Measurements from ENCODE around the gene INTS1.
"Not testable (repeated sequence)": the region's sequence is repeated elsewhere in the genome, so short reads cannot be mapped to it uniquely, and the experiment has no call there.

INTS1 gene

DNA sequence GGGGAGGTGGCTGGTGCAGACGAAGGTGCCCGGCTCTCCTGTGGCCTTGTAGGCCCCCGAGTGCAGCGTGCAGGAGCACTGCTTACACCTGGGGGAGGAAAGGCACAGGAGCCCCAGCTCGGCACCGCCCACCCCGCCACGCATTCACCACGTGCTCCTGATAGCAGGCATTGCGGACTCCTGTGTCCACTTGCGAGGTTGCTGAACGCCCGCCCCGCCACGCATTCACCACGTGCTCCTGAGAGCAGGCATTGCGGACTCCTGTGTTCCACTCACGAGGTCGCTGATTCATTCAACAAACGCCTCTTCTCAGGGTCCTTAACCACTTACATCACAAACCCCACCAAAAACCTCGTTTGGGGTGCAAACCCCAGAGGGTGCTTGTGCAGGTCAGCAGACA, 58.8 kb downstream of the INTS1 start:
- Histone ChIP-seq H3K4me1 (ENCODE audit: control insufficient read depth, insufficient read depth, low read depth, low read length) (peaks cover 19% of the 10 kb centered on the region), H2BK5ac (ENCODE audit: low read depth, low read length, poor library complexity, severe bottlenecking) (no peak overlapping the region), H3K23ac (ENCODE audit: low read length in 2 of 2) (no peak overlapping the region), H3K27me3 (ENCODE audit: control insufficient read depth in 1 of 2, insufficient read depth in 1 of 2, low read length in 2 of 2) (no peaks in the 10 kb centered on the region), H3K4me3 (ENCODE audit: insufficient read depth in 1 of 2, low read depth in 1 of 2, low read length in 2 of 2) (no peak overlapping the region), H3K4ac (ENCODE audit: low read depth in 1 of 2, low read length in 2 of 2) (no peak overlapping the region), H2AFZ (ENCODE audit: low read depth, low read length) (no peak overlapping the region), H3K36me3 (ENCODE audit: control insufficient read depth in 1 of 2, insufficient read depth in 2 of 2, low read depth in 1 of 2, low read length in 2 of 2) (peaks cover 29 to 88% of the 10 kb centered on the region in 2 experiments), H3K79me1 (replicated peaks; ENCODE audit: low read length, poor library complexity, severe bottlenecking) (peaks cover 26% of the 10 kb centered on the region), H2BK120ac (ENCODE audit: low read depth, low read length) (no peak overlapping the region), H3K27ac (ENCODE audit: low read length, poor library complexity, severe bottlenecking) (no peak overlapping the region), H2BK15ac (ENCODE audit: low read depth, poor library complexity, severe bottlenecking) (no peak overlapping the region), H3K14ac (ENCODE audit: low read length in 2 of 2) (no peak overlapping the region), H3K18ac (ENCODE audit: low read depth in 1 of 2, low read length in 2 of 2) (no peak overlapping the region), H2AK5ac (ENCODE audit: low read length, severe bottlenecking) (no peak overlapping the region), H3K9me3 (ENCODE audit: control insufficient read depth, low read length) (no peaks in the 10 kb centered on the region), H3K9ac (ENCODE audit: low read length) (no peak overlapping the region), H2BK12ac (ENCODE audit: low read length in 2 of 2) (no peak overlapping the region), H4K8ac (ENCODE audit: low read length) (no peak overlapping the region), H4K91ac (ENCODE audit: low read length) (no peak overlapping the region), H3K4me2 (ENCODE audit: low read length, poor library complexity, severe bottlenecking) (no peak overlapping the region)
- DNase-seq = no peak
- 95% methylated on average over 21 of the region's 21 CpGs for WGBS

DNA sequence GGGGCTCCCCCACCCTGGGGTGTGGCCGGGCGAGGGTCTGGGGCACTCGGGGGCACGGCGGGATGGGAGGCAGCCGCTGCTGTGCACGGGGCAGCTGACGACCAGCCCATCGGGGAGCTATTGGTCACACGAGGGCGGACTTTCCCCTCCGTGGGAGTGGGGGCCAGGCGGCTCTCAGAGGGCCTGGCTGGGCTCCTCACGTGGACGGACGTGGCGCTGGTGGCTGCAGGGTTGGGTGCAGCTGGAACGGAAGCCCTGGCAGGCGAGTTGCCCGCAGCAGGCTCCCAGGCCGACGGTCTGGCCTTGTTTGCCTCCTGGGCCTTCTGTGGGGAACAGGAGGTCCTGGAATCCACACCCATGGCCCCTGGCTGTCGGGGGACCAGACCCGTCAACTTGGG, 59.3 kb downstream of the INTS1 start:
- Histone ChIP-seq H3K4me3 (ENCODE audit: insufficient read depth in 1 of 2, low read depth in 1 of 2, low read length in 2 of 2) (no peak overlapping the region), H3K14ac (ENCODE audit: low read length in 2 of 2) (no peak overlapping the region), H3K4ac (ENCODE audit: low read depth in 1 of 2, low read length in 2 of 2) (no peak overlapping the region), H2BK12ac (ENCODE audit: low read length in 2 of 2) (no peak overlapping the region), H3K27ac (ENCODE audit: low read length, poor library complexity, severe bottlenecking) (no peak overlapping the region), H3K4me2 (ENCODE audit: low read length, poor library complexity, severe bottlenecking) (no peak overlapping the region), H3K9ac (ENCODE audit: low read length) (no peak overlapping the region), H3K9me3 (ENCODE audit: control insufficient read depth, low read length) (no peaks in the 10 kb centered on the region), H4K91ac (ENCODE audit: low read length) (no peak overlapping the region), H2BK5ac (ENCODE audit: low read depth, low read length, poor library complexity, severe bottlenecking) (no peak overlapping the region), H3K23ac (ENCODE audit: low read length in 2 of 2) (no peak overlapping the region), H3K18ac (ENCODE audit: low read depth in 1 of 2, low read length in 2 of 2) (no peak overlapping the region), H3K36me3 (ENCODE audit: control insufficient read depth in 1 of 2, insufficient read depth in 2 of 2, low read depth in 1 of 2, low read length in 2 of 2) (peaks cover 33 to 90% of the 10 kb centered on the region in 2 experiments), H3K27me3 (ENCODE audit: control insufficient read depth in 1 of 2, insufficient read depth in 1 of 2, low read length in 2 of 2) (no peaks in the 10 kb centered on the region), H3K4me1 (ENCODE audit: control insufficient read depth, insufficient read depth, low read depth, low read length) (peaks cover 16% of the 10 kb centered on the region), H2BK15ac (ENCODE audit: low read depth, poor library complexity, severe bottlenecking) (no peak overlapping the region), H4K8ac (ENCODE audit: low read length) (no peak overlapping the region), H3K79me1 (replicated peaks; ENCODE audit: low read length, poor library complexity, severe bottlenecking) (peaks cover 25% of the 10 kb centered on the region), H2AFZ (ENCODE audit: low read depth, low read length) (no peak overlapping the region), H2AK5ac (ENCODE audit: low read length, severe bottlenecking) (no peak overlapping the region), H2BK120ac (ENCODE audit: low read depth, low read length) (no peak overlapping the region)
- DNase-seq = no peak
- 94% methylated on average over 24 of the region's 24 CpGs for WGBS

DNA sequence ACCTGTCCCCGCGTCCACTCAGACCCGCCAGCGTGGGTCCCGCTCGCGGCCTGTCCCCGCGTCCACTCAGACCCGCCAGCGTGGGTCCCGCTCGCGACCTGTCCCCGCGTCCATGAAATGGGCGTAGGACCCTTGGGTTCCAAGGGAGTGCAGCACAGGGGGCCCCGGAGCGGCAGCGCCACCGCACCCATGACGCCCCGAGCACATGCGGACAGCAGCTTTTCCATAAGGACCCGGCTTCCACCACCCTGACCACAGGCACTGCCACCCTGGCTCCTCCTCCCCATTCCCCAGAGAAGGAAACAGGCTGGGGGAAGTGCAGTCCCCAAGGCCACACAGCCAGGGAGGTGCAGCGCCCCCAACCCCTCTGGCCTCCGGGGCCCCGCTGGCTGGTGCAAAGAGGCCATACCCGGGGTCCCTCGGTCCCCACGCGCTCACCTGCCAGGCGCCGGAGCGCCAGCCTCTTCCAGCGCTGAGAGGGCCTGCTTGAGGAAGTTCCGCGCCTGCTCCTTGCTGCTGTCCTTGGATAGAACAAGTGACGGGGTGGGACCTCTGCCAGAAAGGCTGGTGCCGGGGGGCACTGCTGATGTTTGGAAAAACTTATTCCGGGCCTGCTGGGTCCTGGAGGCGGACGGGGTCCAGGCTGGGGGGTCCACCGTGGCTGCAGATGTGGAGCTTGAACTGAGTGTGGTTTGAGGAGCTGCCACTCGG, 59.8 kb downstream of the INTS1 start:
- H3K9me3 ChIP-seq (ENCODE audit: control insufficient read depth, low read length) = no peaks in the 10 kb centered on the region
- DNase-seq = no peak
- H3K27ac ChIP-seq (ENCODE audit: low read length, poor library complexity, severe bottlenecking) = no peak overlapping the region
- no peak overlapping the region for H3K9ac ChIP-seq (ENCODE audit: low read length)
- H2BK5ac ChIP-seq (ENCODE audit: low read depth, low read length, poor library complexity, severe bottlenecking) = no peak overlapping the region
- H2BK12ac ChIP-seq (ENCODE audit: low read length in 2 of 2) = no peak overlapping the region
- peaks cover 11% of the 10 kb centered on the region for H3K4me1 ChIP-seq (ENCODE audit: control insufficient read depth, insufficient read depth, low read depth, low read length)
- no peak overlapping the region for H2AFZ ChIP-seq (ENCODE audit: low read depth, low read length)
- H3K27me3 ChIP-seq (ENCODE audit: control insufficient read depth in 1 of 2, insufficient read depth in 1 of 2, low read length in 2 of 2) = no peaks in the 10 kb centered on the region
- WGBS = 96% methylated on average over 29 of the region's 45 CpGs
- no peak overlapping the region for H3K4me3 ChIP-seq (ENCODE audit: insufficient read depth in 1 of 2, low read depth in 1 of 2, low read length in 2 of 2)
- no peak overlapping the region for H4K8ac ChIP-seq (ENCODE audit: low read length)
- no peak overlapping the region for H3K14ac ChIP-seq (ENCODE audit: low read length in 2 of 2)
- H2AK5ac ChIP-seq (ENCODE audit: low read length, severe bottlenecking) = no peak overlapping the region
- peaks cover 37 to 90% of the 10 kb centered on the region in 2 experiments for H3K36me3 ChIP-seq (ENCODE audit: control insufficient read depth in 1 of 2, insufficient read depth in 2 of 2, low read depth in 1 of 2, low read length in 2 of 2)
- H3K79me1 ChIP-seq (replicated peaks; ENCODE audit: low read length, poor library complexity, severe bottlenecking) = peaks cover 20% of the 10 kb centered on the region
- no peak overlapping the region for H3K4ac ChIP-seq (ENCODE audit: low read depth in 1 of 2, low read length in 2 of 2)
- H4K91ac ChIP-seq (ENCODE audit: low read length) = no peak overlapping the region
- no peak overlapping the region for H2BK15ac ChIP-seq (ENCODE audit: low read depth, poor library complexity, severe bottlenecking)
- H3K4me2 ChIP-seq (ENCODE audit: low read length, poor library complexity, severe bottlenecking) = no peak overlapping the region
- H3K18ac ChIP-seq (ENCODE audit: low read depth in 1 of 2, low read length in 2 of 2) = no peak overlapping the region
- H3K23ac ChIP-seq (ENCODE audit: low read length in 2 of 2) = no peak overlapping the region
- H2BK120ac ChIP-seq (ENCODE audit: low read depth, low read length) = no peak overlapping the region

DNA sequence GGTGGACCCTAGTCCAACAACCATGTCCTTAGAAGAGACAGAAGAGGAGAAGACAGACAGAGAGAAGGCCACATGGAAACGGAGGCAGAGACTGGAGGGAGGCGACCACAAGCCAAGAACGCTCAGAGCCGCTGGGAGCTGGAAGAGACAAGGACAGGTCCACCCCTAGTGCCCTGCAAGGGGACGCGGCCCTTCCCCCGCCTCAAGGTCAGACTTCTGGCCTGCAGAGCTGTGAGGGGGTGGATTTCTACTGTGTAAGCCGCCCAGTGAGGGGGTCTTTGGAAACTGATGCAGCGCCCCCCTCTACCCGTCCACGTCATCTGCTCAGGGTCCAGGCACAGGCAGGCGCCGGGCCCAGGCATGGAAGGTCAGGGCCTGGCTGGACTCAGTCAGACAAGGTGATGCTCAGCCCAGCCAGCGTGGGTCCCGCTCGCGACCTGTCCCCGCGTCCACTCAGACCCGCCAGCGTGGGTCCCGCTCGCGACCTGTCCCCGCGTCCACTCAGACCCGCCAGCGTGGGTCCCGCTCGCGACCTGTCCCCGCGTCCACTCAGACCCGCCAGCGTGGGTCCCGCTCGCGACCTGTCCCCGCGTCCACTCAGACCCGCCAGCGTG, 60.5 kb downstream of the INTS1 start:
- H3K4me2 ChIP-seq (ENCODE audit: low read length, poor library complexity, severe bottlenecking); H3K23ac ChIP-seq (ENCODE audit: low read length in 2 of 2); DNase-seq; H3K27ac ChIP-seq (ENCODE audit: low read length, poor library complexity, severe bottlenecking); H3K4ac ChIP-seq (ENCODE audit: low read depth in 1 of 2, low read length in 2 of 2); H4K91ac ChIP-seq (ENCODE audit: low read length); H2BK120ac ChIP-seq (ENCODE audit: low read depth, low read length); H3K27me3 ChIP-seq (ENCODE audit: control insufficient read depth in 1 of 2, insufficient read depth in 1 of 2, low read length in 2 of 2); H3K4me3 ChIP-seq (ENCODE audit: insufficient read depth in 1 of 2, low read depth in 1 of 2, low read length in 2 of 2); H2BK15ac ChIP-seq (ENCODE audit: low read depth, poor library complexity, severe bottlenecking); H3K9ac ChIP-seq (ENCODE audit: low read length); H3K9me3 ChIP-seq (ENCODE audit: control insufficient read depth, low read length); H3K18ac ChIP-seq (ENCODE audit: low read depth in 1 of 2, low read length in 2 of 2); H2BK12ac ChIP-seq (ENCODE audit: low read length in 2 of 2); H2AK5ac ChIP-seq (ENCODE audit: low read length, severe bottlenecking); H2BK5ac ChIP-seq (ENCODE audit: low read depth, low read length, poor library complexity, severe bottlenecking); H3K14ac ChIP-seq (ENCODE audit: low read length in 2 of 2); H2AFZ ChIP-seq (ENCODE audit: low read depth, low read length): not testable (repeated sequence)
- WGBS = 93% methylated on average over 10 of the region's 42 CpGs
- peaks cover 17% of the 10 kb centered on the region for H3K79me1 ChIP-seq (replicated peaks; ENCODE audit: low read length, poor library complexity, severe bottlenecking)
- peak overlapping the region; percentile 29 for H4K8ac ChIP-seq (ENCODE audit: low read length)
- H3K36me3 ChIP-seq (ENCODE audit: control insufficient read depth in 1 of 2, insufficient read depth in 2 of 2, low read depth in 1 of 2, low read length in 2 of 2) = peaks cover 43 to 92% of the 10 kb centered on the region in 2 experiments
- peaks cover 13% of the 10 kb centered on the region for H3K4me1 ChIP-seq (ENCODE audit: control insufficient read depth, insufficient read depth, low read depth, low read length)

All from mesenchymal stem cell (in vitro differentiated cells and primary cell).